Measurements from ENCODE around the gene DLL4. TPM values are rescaled to one million over a fixed set of nuclear protein-coding genes. Genes with fewer than 3 reads are reported as not detected.

Gene DLL4
- total and polyA plus RNA-seq, 10 of the 15 experiments (the other 5 are each of a cell fraction or from before 2014, with no cell fraction given): 0.04 to 0.16 (median 0.09) TPM; not detected in 6

DNA sequence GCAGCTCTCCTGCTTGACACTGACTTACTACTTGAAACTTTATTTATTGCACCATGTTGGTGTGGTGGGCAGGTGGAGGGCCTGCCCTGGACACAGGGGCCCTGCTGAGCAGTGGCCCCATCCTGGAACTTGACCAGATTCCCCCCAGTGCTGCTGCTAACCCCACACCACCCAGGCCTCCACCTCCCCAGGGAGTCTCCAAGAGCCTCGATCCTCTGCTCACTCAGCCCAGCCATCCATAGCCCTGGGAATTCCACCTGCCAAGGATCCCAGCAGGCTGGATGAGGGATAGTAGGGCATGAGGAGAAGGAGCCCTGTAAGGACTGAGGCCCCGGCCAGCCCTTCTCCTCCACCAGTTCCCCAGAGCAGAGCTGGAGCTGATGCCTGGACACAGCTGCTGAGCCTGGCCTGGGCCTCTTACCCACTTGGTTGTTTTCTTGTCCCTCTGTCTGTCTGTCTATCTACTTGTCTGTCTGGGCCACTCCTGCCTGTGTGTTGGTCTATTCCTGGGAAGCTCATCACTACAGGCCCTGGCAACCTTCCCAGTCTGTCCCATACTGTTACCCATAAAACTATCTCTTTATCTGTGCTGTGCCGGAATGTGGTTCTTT, 26.9 kb downstream of the DLL4 start:
- BruUV-seq (replicated peaks): no TSS peak
- no peaks in the 10 kb centered on the region for H3K79me2 ChIP-seq (ENCODE audit: control insufficient read depth, insufficient read depth, low read length)
- H3K9me3 ChIP-seq (replicated peaks; ENCODE audit: control insufficient read depth, insufficient read depth, low read length): no peaks in the 10 kb centered on the region
- FAIRE-seq (no peak), DNase-seq (ENCODE audit: low read depth, low spot score) (no peak), ATAC-seq (no peak)
- peaks cover 7% of the 10 kb centered on the region for H3K4me1 ChIP-seq (ENCODE audit: control insufficient read depth, insufficient read depth, low read length)
- CTCF ChIA-PET: interaction anchor here (0.6 to 0.8 kb wide), 2 partner anchors 8 to 55 kb away, joined by 3 read pairs; no protein-coding TSS in a partner anchor
- TF ChIP-seq CHD4 (IDR thresholded peaks at IDR 0.05): no peak
- no peaks in the 10 kb centered on the region for H4K20me1 ChIP-seq (ENCODE audit: control insufficient read depth, insufficient read depth)
- in situ Hi-C loops (cut with MboI): no loop called here
- SMC1A ChIA-PET (ENCODE audit: uncharacterized antibody, unreplicated experiment): no interaction called here
- H3K36me3 ChIP-seq (ENCODE audit: control insufficient read depth in 2 of 2, insufficient read depth in 2 of 2, low read length in 1 of 2): no peaks in the 10 kb centered on the region
- H3K27ac ChIP-seq (ENCODE audit: control insufficient read depth, insufficient read depth): no peak overlapping the region
- H3K27me3 ChIP-seq (replicated peaks in 1 of 2; ENCODE audit: control insufficient read depth in 2 of 2, insufficient read depth in 2 of 2, low read length in 1 of 2): no peaks in the 10 kb centered on the region
- H3K4me2 ChIP-seq (ENCODE audit: control insufficient read depth, insufficient read depth): no peak overlapping the region
- RAD21 ChIA-PET (ENCODE audit: unreplicated experiment): no interaction called here
- 87% methylated on average over 3 of the region's 3 CpGs for WGBS (ENCODE audit: insufficient coverage, insufficient replicate concordance, low lambda C conversion rate, missing lambda C conversion rate)
- H2AFZ ChIP-seq (ENCODE audit: control insufficient read depth, low read depth, low read length): no peak overlapping the region
- no peak overlapping the region for H3K4me3 ChIP-seq
- intact Hi-C loops (cut with micrococcal nuclease; ENCODE audit: unreplicated experiment): no loop called here
- no peak overlapping the region for H3K9ac ChIP-seq (ENCODE audit: control insufficient read depth, insufficient read depth, low read length)
- POLR2A ChIA-PET: no interaction called here

DNA sequence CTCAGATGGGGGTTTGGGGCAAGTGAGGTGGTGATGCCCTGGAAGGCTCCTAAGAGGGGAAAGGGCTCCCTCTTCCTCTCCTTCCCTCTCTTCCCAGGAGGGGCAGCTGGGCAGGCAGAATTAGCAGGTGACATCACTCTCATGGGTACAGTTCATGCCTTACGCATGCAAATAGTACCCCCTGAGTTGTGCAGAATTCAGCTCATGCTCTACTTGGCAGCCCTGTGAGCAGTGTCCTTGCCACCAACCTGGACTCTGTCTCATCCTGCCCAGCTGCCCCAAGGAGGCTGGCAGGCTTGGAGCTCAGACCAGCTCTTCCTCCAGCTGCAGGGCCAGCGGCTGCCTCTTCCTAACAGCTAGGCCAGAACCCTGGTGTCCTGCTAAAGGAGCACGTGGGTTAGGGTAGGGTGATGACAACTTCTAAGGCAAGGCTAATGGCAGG, 27.4 kb downstream of the DLL4 start:
- ATAC-seq: no peak
- H3K9me3 ChIP-seq (replicated peaks; ENCODE audit: control insufficient read depth, insufficient read depth, low read length): no peaks in the 10 kb centered on the region
- 70% methylated on average over 3 of the region's 3 CpGs for WGBS (ENCODE audit: insufficient coverage, insufficient replicate concordance, low lambda C conversion rate, missing lambda C conversion rate)
- no peak for FAIRE-seq
- intact Hi-C loops (cut with micrococcal nuclease; ENCODE audit: unreplicated experiment) (no loop called here), in situ Hi-C loops (cut with MboI) (no loop called here)
- H4K20me1 ChIP-seq (ENCODE audit: control insufficient read depth, insufficient read depth): no peaks in the 10 kb centered on the region
- no peaks in the 10 kb centered on the region for H3K27me3 ChIP-seq (replicated peaks in 1 of 2; ENCODE audit: control insufficient read depth in 2 of 2, insufficient read depth in 2 of 2, low read length in 1 of 2)
- H3K36me3 ChIP-seq (ENCODE audit: control insufficient read depth in 2 of 2, insufficient read depth in 2 of 2, low read length in 1 of 2): no peaks in the 10 kb centered on the region
- no peak overlapping the region for H2AFZ ChIP-seq (ENCODE audit: control insufficient read depth, low read depth, low read length)
- H3K9ac ChIP-seq (ENCODE audit: control insufficient read depth, insufficient read depth, low read length): no peak overlapping the region
- no peak overlapping the region for H3K4me2 ChIP-seq (ENCODE audit: control insufficient read depth, insufficient read depth)
- H3K4me1 ChIP-seq (ENCODE audit: control insufficient read depth, insufficient read depth, low read length): peaks cover 7% of the 10 kb centered on the region
- no peak overlapping the region for H3K27ac ChIP-seq (ENCODE audit: control insufficient read depth, insufficient read depth)
- ChIA-PET RAD21 (ENCODE audit: unreplicated experiment) (no interaction called here), POLR2A (no interaction called here), SMC1A (ENCODE audit: uncharacterized antibody, unreplicated experiment) (no interaction called here), CTCF (interaction anchor here (0.6 to 0.8 kb wide), 2 partner anchors 8 to 55 kb away, joined by 3 read pairs; no protein-coding TSS in a partner anchor)
- DNase-seq (ENCODE audit: low read depth, low spot score): no peak
- no TSS peak for BruUV-seq (replicated peaks)
- no peaks in the 10 kb centered on the region for H3K79me2 ChIP-seq (ENCODE audit: control insufficient read depth, insufficient read depth, low read length)
- TF ChIP-seq CREB1 (IDR thresholded peaks at IDR 0.05; ENCODE audit: low read depth) (no peak), ZSCAN29 (IDR thresholded peaks at IDR 0.05) (no peak), RCOR1 (conservative IDR thresholded peaks at IDR 0.05; ENCODE audit: low read depth, low read length) (no peak), BMI1 (IDR thresholded peaks at IDR 0.05; ENCODE audit: borderline replicate concordance) (no peak), POLR2A (IDR thresholded peaks at IDR 0.05; ENCODE audit: low read depth, low read length) (peak; percentile 30; the same call in 1 of the 2 replicates), PML (IDR thresholded peaks at IDR 0.05; ENCODE audit: low read length) (no peak)
- TF ChIP-seq, protein P1, sequence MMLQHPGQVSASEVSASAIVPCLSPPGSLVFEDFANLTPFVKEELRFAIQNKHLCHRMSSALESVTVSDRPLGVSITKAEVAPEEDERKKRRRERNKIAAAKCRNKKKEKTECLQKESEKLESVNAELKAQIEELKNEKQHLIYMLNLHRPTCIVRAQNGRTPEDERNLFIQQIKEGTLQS (IDR thresholded peaks at IDR 0.05; ENCODE audit: borderline replicate concordance, extremely low read depth, low read depth, low read length): no peak
- TF ChIP-seq, protein P2, sequence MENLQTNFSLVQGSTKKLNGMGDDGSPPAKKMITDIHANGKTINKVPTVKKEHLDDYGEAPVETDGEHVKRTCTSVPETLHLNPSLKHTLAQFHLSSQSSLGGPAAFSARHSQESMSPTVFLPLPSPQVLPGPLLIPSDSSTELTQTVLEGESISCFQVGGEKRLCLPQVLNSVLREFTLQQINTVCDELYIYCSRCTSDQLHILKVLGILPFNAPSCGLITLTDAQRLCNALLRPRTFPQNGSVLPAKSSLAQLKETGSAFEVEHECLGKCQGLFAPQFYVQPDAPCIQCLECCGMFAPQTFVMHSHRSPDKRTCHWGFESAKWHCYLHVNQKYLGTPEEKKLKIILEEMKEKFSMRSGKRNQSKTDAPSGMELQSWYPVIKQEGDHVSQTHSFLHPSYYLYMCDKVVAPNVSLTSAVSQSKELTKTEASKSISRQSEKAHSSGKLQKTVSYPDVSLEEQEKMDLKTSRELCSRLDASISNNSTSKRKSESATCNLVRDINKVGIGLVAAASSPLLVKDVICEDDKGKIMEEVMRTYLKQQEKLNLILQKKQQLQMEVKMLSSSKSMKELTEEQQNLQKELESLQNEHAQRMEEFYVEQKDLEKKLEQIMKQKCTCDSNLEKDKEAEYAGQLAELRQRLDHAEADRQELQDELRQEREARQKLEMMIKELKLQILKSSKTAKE (IDR thresholded peaks at IDR 0.05; ENCODE audit: low read depth, poor library complexity, severe bottlenecking): no peak
- H3K4me3 ChIP-seq: no peak overlapping the region

All from GM12878 (cell line).